Hepatocyte (in vitro differentiated cells): ENCODE data around the gene STX5. TPM values are rescaled to one million over a fixed set of nuclear protein-coding genes. Genes with fewer than 3 reads are reported as not detected.
"Not testable (repeated sequence)": the region's sequence is repeated elsewhere in the genome, so short reads cannot be mapped to it uniquely, and the experiment has no call there.

Experiments
- DNase-seq: peaks from one replicate; pipeline ENCODE4 v3.0.0-alpha.2; 2016; ENCODE audit warnings: low spot score
- H2AFZ ChIP-seq: fragments of 200-600 bp; sonication (generic); 2 replicates; pipeline ENCODE4 v1.6.0; 2016; ENCODE audit warnings: antibody characterized with exemption, mild to moderate bottlenecking
- H3K27ac ChIP-seq: fragments of 200-600 bp; sonication (generic); 2 replicates; pipeline ENCODE4 v1.5.1; 2016; ENCODE audit warnings: mild to moderate bottlenecking
- H3K27me3 ChIP-seq: fragments of 200-600 bp; sonication (generic); 2 replicates; pipeline ENCODE4 v1.6.1; 2016
- H3K36me3 ChIP-seq: fragments of 200-600 bp; sonication (generic); replicated peaks from 2 replicates; pipeline ENCODE4 v1.5.1; 2016; ENCODE audit warnings: low read depth; ENCODE audit not compliant: insufficient read depth
- H3K4me1 ChIP-seq: fragments of 200-600 bp; sonication (generic); 2 replicates; pipeline ENCODE4 v1.5.1; 2016; ENCODE audit warnings: mild to moderate bottlenecking, moderate library complexity; ENCODE audit not compliant: insufficient read depth
- H3K4me2 ChIP-seq: fragments of 200-600 bp; sonication (generic); 2 replicates; pipeline ENCODE4 v1.6.0; 2016
- H3K4me3 ChIP-seq: fragments of 200-600 bp; sonication (generic); 2 replicates; pipeline ENCODE4 v1.5.1; 2016; ENCODE audit warnings: mild to moderate bottlenecking
- H3K79me2 ChIP-seq: fragments of 200-600 bp; sonication (generic); 2 replicates; pipeline ENCODE4 v1.6.0; 2017; ENCODE audit warnings: mild to moderate bottlenecking
- H3K9me2 ChIP-seq: fragments of 200-600 bp; sonication (generic); replicated peaks from 2 replicates; pipeline ENCODE4 v1.6.0; 2017; ENCODE audit warnings: mild to moderate bottlenecking; ENCODE audit not compliant: insufficient read depth
- H3K9me3 ChIP-seq: fragments of 200-600 bp; sonication (generic); 2 replicates; pipeline ENCODE4 v1.5.1; 2016; ENCODE audit warnings: low read depth, mild to moderate bottlenecking
- H4K20me1 ChIP-seq: fragments of 200-600 bp; sonication (generic); 2 replicates; pipeline ENCODE4 v1.6.0; 2016; ENCODE audit warnings: mild to moderate bottlenecking; ENCODE audit not compliant: insufficient read depth, poor library complexity, severe bottlenecking
- EZH2 ChIP-seq: fragments of 200-600 bp; sonication (generic); IDR thresholded peaks from 2 replicates; pipeline ENCODE4 v1.6.1; 2016; ENCODE audit warnings: antibody characterized with exemption, mild to moderate bottlenecking, borderline replicate concordance
- EZH2phosphoT487 ChIP-seq: fragments of 200-600 bp; sonication (generic); IDR thresholded peaks from one replicate; pipeline ENCODE4 v1.6.1; 2018; ENCODE audit warnings: antibody characterized with exemption, mild to moderate bottlenecking, low read depth, moderate library complexity; ENCODE audit not compliant: unreplicated experiment, severe bottlenecking
- WGBS: methylation state at CpG from one replicate; pipeline ENCODE4 v1.1.6; 2016; ENCODE audit warnings: low lambda C conversion rate; ENCODE audit errors: missing lambda C conversion rate; 5-methylcytosine and 5-hydroxymethylcytosine counted together
- polyA plus RNA-seq: library from polyadenylated mRNA; unstranded; fragments of >200 nt; fragmentation: Nextera tagmentation; extraction: Ambion mirVana; gene quantifications from 2 replicates; pipeline ENCODE4 v1.2.1, GENCODE V29; 2016
- total RNA-seq: library from RNA; depleted of rRNA; stranded (reverse); fragments of >200 nt; gene quantifications from 2 replicates; pipeline ENCODE4 v1.2.3, GENCODE V29; 2014
- TF ChIP-seq, protein P1 (sequence below): fragments of 200-600 bp; sonication (generic); IDR thresholded peaks from 2 replicates; pipeline ENCODE4 v1.5.1; 2016; ENCODE audit warnings: antibody characterized with exemption, mild to moderate bottlenecking; ENCODE audit not compliant: poor library complexity

The STX5 gene
- total and polyA plus RNA-seq, 2 experiments from 2014 or later = 35.4 to 49.7 TPM

DNA sequence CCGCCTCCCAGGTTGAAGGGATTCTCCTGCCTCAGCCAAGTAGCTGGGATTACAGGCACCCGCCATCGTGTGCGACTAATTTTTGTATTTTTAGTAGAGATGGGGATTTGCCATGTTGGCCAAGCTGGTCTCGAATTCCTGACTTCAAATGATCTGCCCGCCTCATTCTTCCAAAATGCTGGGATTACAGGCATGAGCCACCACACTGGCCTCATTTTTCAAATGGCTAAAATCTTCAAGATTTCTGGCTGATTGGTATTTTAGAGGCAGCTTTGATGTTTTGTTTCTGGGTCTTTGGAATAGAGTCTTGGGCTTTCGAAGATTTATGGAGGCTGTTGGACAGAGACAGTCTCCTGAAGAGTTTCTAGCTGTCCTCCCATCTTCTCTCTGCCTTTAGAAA, 43.0 kb upstream of the STX5 start:
- no peaks in the 10 kb centered on the region for H3K9me2 ChIP-seq
- H3K27ac ChIP-seq = no peak overlapping the region
- H3K79me2 ChIP-seq = peaks cover 30% of the 10 kb centered on the region
- no peak for DNase-seq
- no peak overlapping the region for H3K4me3 ChIP-seq
- no peaks in the 10 kb centered on the region for H3K36me3 ChIP-seq
- no peak overlapping the region for H2AFZ ChIP-seq
- no peaks in the 10 kb centered on the region for H4K20me1 ChIP-seq
- no peaks in the 10 kb centered on the region for H3K9me3 ChIP-seq
- H3K27me3 ChIP-seq = no peaks in the 10 kb centered on the region
- H3K4me2 ChIP-seq = no peak overlapping the region
- H3K4me1 ChIP-seq = peaks cover 8% of the 10 kb centered on the region
- TF ChIP-seq, protein P1, sequence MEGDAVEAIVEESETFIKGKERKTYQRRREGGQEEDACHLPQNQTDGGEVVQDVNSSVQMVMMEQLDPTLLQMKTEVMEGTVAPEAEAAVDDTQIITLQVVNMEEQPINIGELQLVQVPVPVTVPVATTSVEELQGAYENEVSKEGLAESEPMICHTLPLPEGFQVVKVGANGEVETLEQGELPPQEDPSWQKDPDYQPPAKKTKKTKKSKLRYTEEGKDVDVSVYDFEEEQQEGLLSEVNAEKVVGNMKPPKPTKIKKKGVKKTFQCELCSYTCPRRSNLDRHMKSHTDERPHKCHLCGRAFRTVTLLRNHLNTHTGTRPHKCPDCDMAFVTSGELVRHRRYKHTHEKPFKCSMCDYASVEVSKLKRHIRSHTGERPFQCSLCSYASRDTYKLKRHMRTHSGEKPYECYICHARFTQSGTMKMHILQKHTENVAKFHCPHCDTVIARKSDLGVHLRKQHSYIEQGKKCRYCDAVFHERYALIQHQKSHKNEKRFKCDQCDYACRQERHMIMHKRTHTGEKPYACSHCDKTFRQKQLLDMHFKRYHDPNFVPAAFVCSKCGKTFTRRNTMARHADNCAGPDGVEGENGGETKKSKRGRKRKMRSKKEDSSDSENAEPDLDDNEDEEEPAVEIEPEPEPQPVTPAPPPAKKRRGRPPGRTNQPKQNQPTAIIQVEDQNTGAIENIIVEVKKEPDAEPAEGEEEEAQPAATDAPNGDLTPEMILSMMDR = no peak
- no peak for TF ChIP-seq EZH2
- no peak for TF ChIP-seq EZH2phosphoT487
- WGBS = 88% methylated on average over 7 of the region's 7 CpGs

DNA sequence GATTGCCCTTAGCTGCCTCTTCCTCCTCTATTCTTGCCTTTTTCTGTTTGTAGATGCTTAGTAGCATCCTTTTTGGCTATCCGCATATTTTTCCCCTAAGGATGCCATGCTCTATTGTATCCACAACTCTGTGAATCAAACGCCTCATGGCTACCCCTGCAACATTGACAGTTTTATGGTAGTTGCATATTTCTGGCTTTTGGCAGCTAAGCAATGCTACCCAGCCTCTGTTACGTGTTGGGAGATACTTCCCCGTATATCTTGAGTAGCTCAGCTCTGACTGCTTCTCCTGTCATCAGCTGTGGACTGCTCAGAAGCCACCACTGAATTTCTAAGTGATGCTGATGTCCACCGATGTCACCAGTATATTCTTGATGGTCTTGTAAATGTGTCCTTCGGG, 33.8 kb upstream of the STX5 start:
- peaks cover 9% of the 10 kb centered on the region for H3K4me1 ChIP-seq
- H3K9me2 ChIP-seq = no peaks in the 10 kb centered on the region
- H3K36me3 ChIP-seq = no peaks in the 10 kb centered on the region
- no peak overlapping the region for H3K4me2 ChIP-seq
- no peak overlapping the region for H3K4me3 ChIP-seq
- DNase-seq = no peak
- no peaks in the 10 kb centered on the region for H4K20me1 ChIP-seq
- no peaks in the 10 kb centered on the region for H3K27me3 ChIP-seq
- no peak overlapping the region for H2AFZ ChIP-seq
- TF ChIP-seq, protein P1 = no peak
- no peak for TF ChIP-seq EZH2phosphoT487
- no peak for TF ChIP-seq EZH2
- H3K9me3 ChIP-seq = no peaks in the 10 kb centered on the region
- no peak overlapping the region for H3K27ac ChIP-seq
- WGBS = 70% methylated on average over 6 of the region's 6 CpGs
- peaks cover 55% of the 10 kb centered on the region for H3K79me2 ChIP-seq

DNA sequence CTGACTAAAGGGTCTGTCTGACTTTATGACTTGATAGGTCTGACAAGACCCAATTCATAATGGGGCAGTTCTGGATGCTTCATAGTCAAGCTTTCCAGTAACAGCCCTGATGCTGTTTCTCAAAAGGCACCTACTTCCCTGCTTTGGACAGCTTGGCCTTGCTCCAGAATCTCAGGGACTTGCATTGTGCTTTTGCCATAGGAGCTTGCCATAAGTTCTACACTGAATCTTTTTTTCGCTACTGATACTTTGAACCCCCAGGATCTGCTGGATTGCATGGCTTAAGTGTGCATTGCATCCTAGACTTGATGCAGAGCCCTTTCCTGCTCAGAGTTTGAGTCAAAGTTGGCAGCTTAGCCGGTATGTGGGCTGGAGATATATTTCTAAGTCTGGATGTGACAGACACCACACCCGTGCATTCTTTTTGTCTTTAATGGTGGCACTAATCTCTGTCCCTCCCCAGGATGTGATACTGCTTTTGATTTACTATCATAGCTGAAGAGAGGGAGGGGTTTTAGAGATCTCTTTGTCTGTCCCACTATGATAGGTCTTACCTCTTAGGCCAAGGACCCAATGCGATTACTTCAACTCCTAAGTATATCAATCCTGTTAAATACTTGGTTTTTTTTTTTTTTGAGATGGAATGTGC, 32.0 kb upstream of the STX5 start:
- H2AFZ ChIP-seq = no peak overlapping the region

DNA sequence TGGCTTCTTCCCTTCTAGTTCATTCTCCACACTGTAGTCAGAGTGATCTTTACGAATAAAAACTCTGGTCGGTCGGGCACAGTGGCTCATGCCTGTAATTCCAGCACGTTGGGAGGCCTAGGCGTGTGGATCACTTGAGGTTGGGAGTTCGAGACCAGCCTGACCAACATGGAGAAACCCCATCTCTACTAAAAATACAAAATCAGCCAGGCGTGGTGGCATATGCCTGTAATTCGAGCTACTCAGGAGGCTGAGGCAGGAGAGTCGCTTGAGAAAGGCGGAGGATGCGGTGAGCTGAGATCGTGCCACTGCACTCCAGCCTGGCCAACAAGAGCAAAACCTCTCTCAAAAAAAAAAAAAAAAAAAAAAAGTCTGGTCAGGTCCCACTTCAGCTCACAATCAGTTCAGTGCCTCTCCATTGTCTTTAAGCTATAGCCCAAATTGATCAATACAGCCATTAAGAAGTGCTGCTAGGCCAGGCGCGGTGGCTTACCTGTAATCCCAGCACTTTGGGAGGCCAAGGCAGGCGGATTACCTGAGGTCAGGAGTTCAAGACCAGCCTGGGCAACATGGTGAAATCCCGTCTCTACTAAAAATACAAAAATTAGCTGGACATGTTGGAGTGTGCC, 29.8 kb upstream of the STX5 start:
- not testable (repeated sequence) for H3K4me2 ChIP-seq, H2AFZ ChIP-seq, H3K27me3 ChIP-seq, H4K20me1 ChIP-seq, H3K4me3 ChIP-seq, H3K9me3 ChIP-seq, H3K36me3 ChIP-seq, H3K9me2 ChIP-seq, DNase-seq
- Histone ChIP-seq H3K79me2 (peaks cover 48% of the 10 kb centered on the region), H3K27ac (peak overlapping the region; percentile 66), H3K4me1 (peaks cover 39% of the 10 kb centered on the region)
- WGBS = 87% methylated on average over 16 of the region's 16 CpGs

More for the DNA sequence above, 32.0 kb upstream of the STX5 start:
- Histone ChIP-seq H4K20me1 (no peaks in the 10 kb centered on the region), H3K27ac (no peak overlapping the region), H3K4me2 (no peak overlapping the region), H3K79me2 (peaks cover 49% of the 10 kb centered on the region), H3K4me3 (no peak overlapping the region), H3K36me3 (no peaks in the 10 kb centered on the region), H3K4me1 (peaks cover 20% of the 10 kb centered on the region), H3K9me3 (no peaks in the 10 kb centered on the region), H3K27me3 (no peaks in the 10 kb centered on the region), H3K9me2 (no peaks in the 10 kb centered on the region)
- 79% methylated on average over 4 of the region's 4 CpGs for WGBS
- TF ChIP-seq, protein P1 = no peak
- TF ChIP-seq EZH2 = no peak
- TF ChIP-seq EZH2phosphoT487 = no peak
- no peak for DNase-seq
